ENCODE measurements around the gene PFKFB3.
"Not testable (repeated sequence)": the region's sequence is repeated elsewhere in the genome, so short reads cannot be mapped to it uniquely, and the experiment has no call there.

PFKFB3 gene

DNA sequence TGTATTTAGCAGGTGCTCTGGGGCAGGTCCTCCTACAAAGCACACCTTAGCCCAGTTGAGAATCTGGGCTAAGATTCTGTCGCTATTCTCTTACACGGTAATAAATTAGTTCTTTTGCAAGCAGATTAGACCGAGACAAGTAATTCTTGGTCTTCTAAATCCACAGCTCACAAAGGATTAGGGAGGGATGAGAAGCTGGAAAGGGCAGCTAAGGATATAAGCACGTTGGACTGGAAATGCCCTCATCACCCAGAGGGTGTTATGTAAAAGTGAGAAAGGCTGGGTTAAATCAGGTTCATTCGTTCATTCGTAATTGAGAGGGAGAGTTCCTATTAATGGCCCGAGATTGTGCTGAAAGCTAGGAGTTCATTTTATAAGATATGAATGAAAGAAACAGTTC lies 41.8 kb downstream of the PFKFB3 start:
- TF ChIP-seq SNAI2 (CRISPR knock-in tag; IDR thresholded peaks at IDR 0.05) (no peak), GLIS3 (CRISPR knock-in tag; IDR thresholded peaks at IDR 0.05) (no peak), RARB (CRISPR knock-in tag; IDR thresholded peaks at IDR 0.05) (no peak), ZNF8 (CRISPR knock-in tag; IDR thresholded peaks at IDR 0.05) (no peak), OSR1 (CRISPR knock-in tag; IDR thresholded peaks at IDR 0.05) (no peak)
- TF ChIP-seq, protein P1, sequence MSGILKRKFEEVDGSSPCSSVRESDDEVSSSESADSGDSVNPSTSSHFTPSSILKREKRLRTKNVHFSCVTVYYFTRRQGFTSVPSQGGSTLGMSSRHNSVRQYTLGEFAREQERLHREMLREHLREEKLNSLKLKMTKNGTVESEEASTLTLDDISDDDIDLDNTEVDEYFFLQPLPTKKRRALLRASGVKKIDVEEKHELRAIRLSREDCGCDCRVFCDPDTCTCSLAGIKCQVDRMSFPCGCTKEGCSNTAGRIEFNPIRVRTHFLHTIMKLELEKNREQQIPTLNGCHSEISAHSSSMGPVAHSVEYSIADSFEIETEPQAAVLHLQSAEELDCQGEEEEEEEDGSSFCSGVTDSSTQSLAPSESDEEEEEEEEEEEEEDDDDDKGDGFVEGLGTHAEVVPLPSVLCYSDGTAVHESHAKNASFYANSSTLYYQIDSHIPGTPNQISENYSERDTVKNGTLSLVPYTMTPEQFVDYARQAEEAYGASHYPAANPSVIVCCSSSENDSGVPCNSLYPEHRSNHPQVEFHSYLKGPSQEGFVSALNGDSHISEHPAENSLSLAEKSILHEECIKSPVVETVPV (CRISPR knock-in tag; IDR thresholded peaks at IDR 0.05), result no peak
- TF ChIP-seq, protein P2, sequence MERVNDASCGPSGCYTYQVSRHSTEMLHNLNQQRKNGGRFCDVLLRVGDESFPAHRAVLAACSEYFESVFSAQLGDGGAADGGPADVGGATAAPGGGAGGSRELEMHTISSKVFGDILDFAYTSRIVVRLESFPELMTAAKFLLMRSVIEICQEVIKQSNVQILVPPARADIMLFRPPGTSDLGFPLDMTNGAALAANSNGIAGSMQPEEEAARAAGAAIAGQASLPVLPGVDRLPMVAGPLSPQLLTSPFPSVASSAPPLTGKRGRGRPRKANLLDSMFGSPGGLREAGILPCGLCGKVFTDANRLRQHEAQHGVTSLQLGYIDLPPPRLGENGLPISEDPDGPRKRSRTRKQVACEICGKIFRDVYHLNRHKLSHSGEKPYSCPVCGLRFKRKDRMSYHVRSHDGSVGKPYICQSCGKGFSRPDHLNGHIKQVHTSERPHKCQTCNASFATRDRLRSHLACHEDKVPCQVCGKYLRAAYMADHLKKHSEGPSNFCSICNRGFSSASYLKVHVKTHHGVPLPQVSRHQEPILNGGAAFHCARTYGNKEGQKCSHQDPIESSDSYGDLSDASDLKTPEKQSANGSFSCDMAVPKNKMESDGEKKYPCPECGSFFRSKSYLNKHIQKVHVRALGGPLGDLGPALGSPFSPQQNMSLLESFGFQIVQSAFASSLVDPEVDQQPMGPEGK (CRISPR knock-in tag; IDR thresholded peaks at IDR 0.05; ENCODE audit: borderline replicate concordance), result no peak
- no peak for ATAC-seq

DNA sequence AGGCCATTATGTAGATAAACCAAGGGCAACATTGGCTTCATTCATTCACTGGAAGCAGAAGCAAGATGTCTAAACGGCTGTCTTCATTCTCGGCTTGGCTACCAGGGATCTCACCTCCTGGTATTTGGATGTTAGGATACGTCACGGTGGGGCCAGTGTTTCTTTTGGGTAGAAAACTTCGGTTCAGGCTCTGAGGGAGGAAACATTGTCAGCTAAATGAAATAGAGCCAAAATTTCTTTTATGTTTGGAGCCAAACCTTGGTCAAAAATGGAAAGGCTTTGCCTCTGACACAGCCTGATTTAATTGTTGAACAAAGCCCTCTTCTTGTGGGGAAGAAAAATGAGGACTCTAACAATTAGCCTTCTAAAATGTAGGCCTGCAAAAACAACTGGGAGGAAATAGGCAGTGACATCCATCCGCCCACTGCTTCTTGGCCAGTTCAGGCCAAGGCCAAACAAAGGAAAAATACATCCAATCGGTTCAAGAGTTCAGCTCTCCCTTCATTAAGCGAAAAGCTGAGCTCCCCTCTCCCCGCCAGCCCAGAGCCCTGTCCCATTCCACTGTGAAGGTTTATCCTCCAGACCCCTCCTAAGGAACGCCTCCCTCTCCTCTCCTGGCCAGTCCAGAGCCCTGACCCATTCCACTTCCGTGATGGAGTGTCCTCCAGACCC lies 44.4 kb downstream of the PFKFB3 start:
- TF ChIP-seq PPARA (CRISPR knock-in tag; IDR thresholded peaks at IDR 0.05; ENCODE audit: borderline replicate concordance), result no peak
- TF ChIP-seq, protein P3, sequence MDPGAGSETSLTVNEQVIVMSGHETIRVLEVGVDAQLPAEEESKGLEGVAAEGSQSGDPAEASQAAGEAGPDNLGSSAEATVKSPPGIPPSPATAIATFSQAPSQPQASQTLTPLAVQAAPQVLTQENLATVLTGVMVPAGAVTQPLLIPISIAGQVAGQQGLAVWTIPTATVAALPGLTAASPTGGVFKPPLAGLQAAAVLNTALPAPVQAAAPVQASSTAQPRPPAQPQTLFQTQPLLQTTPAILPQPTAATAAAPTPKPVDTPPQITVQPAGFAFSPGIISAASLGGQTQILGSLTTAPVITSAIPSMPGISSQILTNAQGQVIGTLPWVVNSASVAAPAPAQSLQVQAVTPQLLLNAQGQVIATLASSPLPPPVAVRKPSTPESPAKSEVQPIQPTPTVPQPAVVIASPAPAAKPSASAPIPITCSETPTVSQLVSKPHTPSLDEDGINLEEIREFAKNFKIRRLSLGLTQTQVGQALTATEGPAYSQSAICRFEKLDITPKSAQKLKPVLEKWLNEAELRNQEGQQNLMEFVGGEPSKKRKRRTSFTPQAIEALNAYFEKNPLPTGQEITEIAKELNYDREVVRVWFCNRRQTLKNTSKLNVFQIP (CRISPR knock-in tag; IDR thresholded peaks at IDR 0.05; ENCODE audit: borderline replicate concordance, low read depth), result no peak
- no peak for TF ChIP-seq TOX (CRISPR knock-in tag; IDR thresholded peaks at IDR 0.05; ENCODE audit: borderline replicate concordance)
- no peak for TF ChIP-seq OSR1 (CRISPR knock-in tag; IDR thresholded peaks at IDR 0.05)
- peak; percentile 65 for ATAC-seq

GRCh38 chr10:6248908-6249307 lies 46.2 kb downstream of the PFKFB3 start:
- ATAC-seq, result not testable (repeated sequence)

GRCh38 chr10:6249698-6250097 lies 47.0 kb downstream of the PFKFB3 start:
- no peak for ATAC-seq
- TF ChIP-seq GLIS3 (CRISPR knock-in tag; IDR thresholded peaks at IDR 0.05) (no peak), TOX (CRISPR knock-in tag; IDR thresholded peaks at IDR 0.05; ENCODE audit: borderline replicate concordance) (no peak), PPARA (CRISPR knock-in tag; IDR thresholded peaks at IDR 0.05; ENCODE audit: borderline replicate concordance) (no peak), TCF4 (CRISPR knock-in tag; IDR thresholded peaks at IDR 0.05; ENCODE audit: borderline replicate concordance) (no peak), OSR1 (CRISPR knock-in tag; IDR thresholded peaks at IDR 0.05) (no peak), BACH2 (CRISPR knock-in tag; IDR thresholded peaks at IDR 0.05; ENCODE audit: borderline replicate concordance) (no peak), ZNF8 (CRISPR knock-in tag; IDR thresholded peaks at IDR 0.05) (no peak), ZC3H10 (CRISPR knock-in tag; IDR thresholded peaks at IDR 0.05) (no peak), SNAI2 (CRISPR knock-in tag; IDR thresholded peaks at IDR 0.05) (no peak)
- TF ChIP-seq, protein P1 (CRISPR knock-in tag; IDR thresholded peaks at IDR 0.05), result no peak
- TF ChIP-seq, protein P4, sequence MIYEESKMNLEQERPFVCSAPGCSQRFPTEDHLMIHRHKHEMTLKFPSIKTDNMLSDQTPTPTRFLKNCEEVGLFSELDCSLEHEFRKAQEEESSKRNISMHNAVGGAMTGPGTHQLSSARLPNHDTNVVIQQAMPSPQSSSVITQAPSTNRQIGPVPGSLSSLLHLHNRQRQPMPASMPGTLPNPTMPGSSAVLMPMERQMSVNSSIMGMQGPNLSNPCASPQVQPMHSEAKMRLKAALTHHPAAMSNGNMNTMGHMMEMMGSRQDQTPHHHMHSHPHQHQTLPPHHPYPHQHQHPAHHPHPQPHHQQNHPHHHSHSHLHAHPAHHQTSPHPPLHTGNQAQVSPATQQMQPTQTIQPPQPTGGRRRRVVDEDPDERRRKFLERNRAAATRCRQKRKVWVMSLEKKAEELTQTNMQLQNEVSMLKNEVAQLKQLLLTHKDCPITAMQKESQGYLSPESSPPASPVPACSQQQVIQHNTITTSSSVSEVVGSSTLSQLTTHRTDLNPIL (CRISPR knock-in tag; IDR thresholded peaks at IDR 0.05; ENCODE audit: low read depth), result no peak
- TF ChIP-seq, protein P3 (CRISPR knock-in tag; IDR thresholded peaks at IDR 0.05; ENCODE audit: borderline replicate concordance, low read depth), result no peak

DNA sequence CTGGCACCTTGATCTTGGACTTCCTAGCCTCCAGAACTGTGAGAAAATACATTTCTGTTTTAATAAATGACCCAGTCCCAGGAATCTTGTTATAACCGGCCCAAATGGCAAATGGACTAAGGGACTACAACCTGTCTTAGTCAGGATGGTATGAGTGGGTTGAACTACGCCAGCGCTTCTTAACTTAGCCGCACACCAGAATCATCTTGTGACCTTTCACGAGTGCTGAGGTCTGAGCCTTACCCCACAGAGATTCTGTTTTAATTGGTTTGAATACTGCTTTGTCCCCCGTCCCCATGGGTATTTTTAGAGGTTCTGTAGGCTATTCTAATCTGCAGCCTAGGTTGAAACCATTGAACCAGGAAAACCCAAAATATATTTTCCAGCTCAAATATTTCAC lies 48.0 kb downstream of the PFKFB3 start:
- no peak for TF ChIP-seq PPARA (CRISPR knock-in tag; IDR thresholded peaks at IDR 0.05; ENCODE audit: borderline replicate concordance)
- TF ChIP-seq ARNTL (CRISPR knock-in tag; IDR thresholded peaks at IDR 0.05; ENCODE audit: borderline replicate concordance, low read depth), result no peak
- TF ChIP-seq ZFP30 (CRISPR knock-in tag; IDR thresholded peaks at IDR 0.05), result no peak
- TF ChIP-seq GLIS3 (CRISPR knock-in tag; IDR thresholded peaks at IDR 0.05), result no peak
- TF ChIP-seq RARB (CRISPR knock-in tag; IDR thresholded peaks at IDR 0.05), result no peak
- no peak for TF ChIP-seq ZC3H10 (CRISPR knock-in tag; IDR thresholded peaks at IDR 0.05)
- TF ChIP-seq, protein P1 (CRISPR knock-in tag; IDR thresholded peaks at IDR 0.05), result no peak
- no peak for TF ChIP-seq OSR1 (CRISPR knock-in tag; IDR thresholded peaks at IDR 0.05)
- TF ChIP-seq ESRRG (CRISPR knock-in tag; IDR thresholded peaks at IDR 0.05), result no peak
- TF ChIP-seq ZNF565 (CRISPR knock-in tag; conservative IDR thresholded peaks at IDR 0.05; ENCODE audit: low read depth), result no peak
- no peak for TF ChIP-seq ZNF8 (CRISPR knock-in tag; IDR thresholded peaks at IDR 0.05)
- TF ChIP-seq ZNF70 (CRISPR knock-in tag; IDR thresholded peaks at IDR 0.05), result no peak
- no peak for TF ChIP-seq ZFP3 (CRISPR knock-in tag; IDR thresholded peaks at IDR 0.05)
- no peak for ATAC-seq

All from SK-N-SH treated with all-trans-retinoic acid at 6 μM for 48 hours (cell line).